ENCODE measurements around the gene FNDC11. TPM values are rescaled to one million over a fixed set of nuclear protein-coding genes. Genes with fewer than 3 reads are reported as not detected.
"Not testable (repeated sequence)": the region's sequence is repeated elsewhere in the genome, so short reads cannot be mapped to it uniquely, and the experiment has no call there.

FNDC11 gene
- total RNA-seq, 2 experiments from 2014 or later = 0.55 to 0.61 TPM

DNA sequence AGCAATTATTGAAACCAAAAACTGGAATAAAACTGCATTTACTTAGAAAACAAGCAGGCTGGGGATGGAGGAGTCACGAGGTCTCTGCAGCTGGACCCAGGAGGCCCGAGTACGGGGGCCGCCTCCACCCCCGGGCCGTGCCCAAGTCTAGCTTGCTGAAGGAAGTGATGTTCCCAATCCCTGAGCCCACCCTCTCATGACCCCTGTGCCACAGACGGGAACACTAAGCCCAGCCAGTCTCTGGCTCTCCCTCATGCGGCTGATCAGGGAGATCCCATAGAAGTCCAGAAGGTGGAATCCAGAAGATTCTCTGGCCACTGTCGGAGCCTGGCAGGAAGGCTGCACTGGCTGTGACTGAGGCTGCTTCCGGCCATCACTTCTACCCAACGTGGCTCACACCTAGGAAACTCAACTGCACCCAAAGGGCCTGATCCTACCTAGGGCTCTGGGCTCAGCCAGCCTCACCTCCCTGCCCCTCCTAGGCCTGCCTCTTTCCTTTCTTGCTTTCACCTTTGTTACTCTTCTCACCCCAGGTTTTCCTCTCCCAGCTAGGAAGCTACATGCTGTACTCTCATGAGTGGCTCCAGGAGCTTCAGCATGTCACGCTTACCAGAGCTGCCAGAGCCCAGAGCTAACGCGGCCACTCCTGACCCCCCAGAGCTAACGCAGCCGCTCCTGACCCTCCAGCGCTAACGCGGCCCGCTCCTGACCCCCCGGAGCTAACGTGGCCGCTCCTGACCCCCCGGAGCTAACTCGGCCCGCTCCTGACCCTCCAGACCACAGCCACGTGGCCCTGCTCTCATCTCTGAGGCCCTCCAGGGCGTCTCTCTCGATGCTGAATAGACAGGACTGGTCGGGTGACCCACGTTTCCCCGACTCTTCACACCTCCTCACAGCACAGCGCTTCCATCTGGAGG is 44.8 kb downstream of the FNDC11 start:
- ChIA-PET POLR2A (no interaction called here), CTCF (no interaction called here)
- Mint-ChIP-seq H3K27ac (no peak overlapping the region), H3K36me3 (peaks cover 27% of the 10 kb centered on the region), H3K9me3 (no peaks in the 10 kb centered on the region), H3K4me1 (ENCODE audit: low read depth) (no peaks in the 10 kb centered on the region), H3K4me3 (no peak overlapping the region), H3K27me3 (no peaks in the 10 kb centered on the region)
- intact Hi-C loops (cut with micrococcal nuclease) = no loop called here
- no peak for DNase-seq

GRCh38 chr20:63599396-63600050 is 45.6 kb downstream of the FNDC11 start:
- Mint-ChIP-seq H3K36me3 (peaks cover 29% of the 10 kb centered on the region), H3K27me3 (no peaks in the 10 kb centered on the region), H3K4me1 (ENCODE audit: low read depth) (no peaks in the 10 kb centered on the region), H3K4me3 (no peak overlapping the region), H3K27ac (no peak overlapping the region), H3K9me3 (no peaks in the 10 kb centered on the region)
- POLR2A ChIA-PET = no interaction called here
- DNase-seq = no peak
- intact Hi-C loops (cut with micrococcal nuclease) = no loop called here
- CTCF ChIA-PET = no interaction called here

- H3K9me3 Mint-ChIP-seq; H3K27me3 Mint-ChIP-seq; H3K4me3 Mint-ChIP-seq; CTCF ChIA-PET; DNase-seq; intact Hi-C loops (cut with micrococcal nuclease); H3K4me1 Mint-ChIP-seq (ENCODE audit: low read depth); H3K27ac Mint-ChIP-seq; POLR2A ChIA-PET: not testable (repeated sequence)
- H3K36me3 Mint-ChIP-seq = peaks cover 24% of the 10 kb centered on the region
Observed at GRCh38 chr20:63601679-63602078, 47.7 kb downstream of the FNDC11 start.

GRCh38 chr20:63602321-63602720 is 48.4 kb downstream of the FNDC11 start:
- CTCF ChIA-PET = no interaction called here
- Mint-ChIP-seq H3K9me3 (no peaks in the 10 kb centered on the region), H3K27ac (no peak overlapping the region), H3K27me3 (no peaks in the 10 kb centered on the region), H3K4me1 (ENCODE audit: low read depth) (peaks cover 6% of the 10 kb centered on the region), H3K4me3 (no peak overlapping the region), H3K36me3 (peaks cover 24% of the 10 kb centered on the region)
- DNase-seq = no peak
- POLR2A ChIA-PET = interaction anchor here (0.7 kb wide), 1 partner anchor 430 kb away, joined by 3 read pairs; no protein-coding TSS in a partner anchor
- intact Hi-C loops (cut with micrococcal nuclease) = no loop called here

Other genes starting within 250 kb of the FNDC11 start
- gene CHRNA4, start 192.8 kb upstream of the FNDC11 start, total RNA-seq = not detected
- gene KCNQ2, start 81.5 kb upstream of the FNDC11 start, total RNA-seq = not detected
- gene EEF1A2, start 55.1 kb upstream of the FNDC11 start, total RNA-seq = 1 to 10 TPM; 1.1 to 1.7 TPM
- 100 to 1,000 TPM; 191 to 201 TPM for gene PPDPF, start 33.4 kb upstream of the FNDC11 start, total RNA-seq
- under 1 TPM; 0.34 to 0.78 TPM for gene PTK6, start 16.8 kb upstream of the FNDC11 start, total RNA-seq
- gene SRMS, start 6.4 kb upstream of the FNDC11 start, total RNA-seq = not detected
- gene HELZ2, start 20.1 kb downstream of the FNDC11 start, total RNA-seq = 10 to 100 TPM; 28.5 to 32.2 TPM
- gene GMEB2, start 72.9 kb downstream of the FNDC11 start, total RNA-seq = 10 to 100 TPM; 13.6 to 14.0 TPM
- gene STMN3, start 99.3 kb downstream of the FNDC11 start, total RNA-seq = 10 to 100 TPM; 17.3 to 18.0 TPM
- gene RTEL1, start 104.2 kb downstream of the FNDC11 start, total RNA-seq = 10 to 100 TPM; 38.0 to 38.3 TPM
- gene TNFRSF6B, start 142.5 kb downstream of the FNDC11 start, total RNA-seq = not detected
- 10 to 100 TPM; 54.6 to 58.4 TPM for gene ARFRP1, start 153.8 kb downstream of the FNDC11 start, total RNA-seq
- gene ZGPAT, start 153.9 kb downstream of the FNDC11 start, total RNA-seq = 10 to 100 TPM; 28.7 to 29.9 TPM
- gene LIME1, start 182.5 kb downstream of the FNDC11 start, total RNA-seq = 10 to 100 TPM; 14.7 to 17.6 TPM
- gene SLC2A4RG, start 185.6 kb downstream of the FNDC11 start, total RNA-seq = 10 to 100 TPM; 58.9 to 59.0 TPM

Measured in activated CD4-positive, alpha-beta memory T cell treated with anti-CD3 and anti-CD28 coated beads for 36 hours (primary cell).